GM21786 (cell line): ENCODE measurements around the gene CHST4.
"Not testable (repeated sequence)": the region's sequence is repeated elsewhere in the genome, so short reads cannot be mapped to it uniquely, and the experiment has no call there.

Source experiments
- ATAC-seq: cut with Tn5 transposase; IDR thresholded peaks from one replicate; pipeline ENCODE4 v1.9.1; 2021; ENCODE audit not compliant: unreplicated experiment

Gene CHST4

GRCh38 chr16:71569621-71570020, 43.4 kb downstream of the CHST4 start:
- ATAC-seq = no peak

GRCh38 chr16:71570144-71570543, 43.9 kb downstream of the CHST4 start:
- ATAC-seq = no peak

- ATAC-seq = no peak
Observed at GRCh38 chr16:71572497-71573116, 46.4 kb downstream of the CHST4 start.

- no peak for ATAC-seq
Observed at GRCh38 chr16:71573387-71574094, 47.3 kb downstream of the CHST4 start.

GRCh38 chr16:71574702-71575101, 48.5 kb downstream of the CHST4 start:
- no peak for ATAC-seq

GRCh38 chr16:71576971-71577370, 50.7 kb downstream of the CHST4 start, which contains the start of gene TAT:
Gene TAT, minus strand, starts transcription at chr16:71577092. Its CDS starts 677 bp downstream, at chr16:71576415.
- ATAC-seq = no peak

- ATAC-seq = not testable (repeated sequence)
Observed at GRCh38 chr16:71582553-71582848, 56.3 kb downstream of the CHST4 start.

GRCh38 chr16:71584543-71585317, 58.5 kb downstream of the CHST4 start:
- ATAC-seq = no peak

GRCh38 chr16:71585318-71585703, 59.1 kb downstream of the CHST4 start:
- ATAC-seq = no peak
